Glutamatergic neuron (in vitro differentiated cells): ENCODE results near the gene WWOX. TPM values are rescaled to one million over a fixed set of nuclear protein-coding genes. Genes with fewer than 3 reads are reported as not detected.

Experiments used
- DNase-seq: peaks from one replicate; pipeline ENCODE4 v3.0.0; 2022
- H3K27ac Mint-ChIP-seq: one replicate; pipeline ENCODE4 v1.8.0; 2020; ENCODE audit warnings: mild to moderate bottlenecking, mixed read lengths, inconsistent platforms; ENCODE audit not compliant: unreplicated experiment
- H3K27me3 Mint-ChIP-seq: one replicate; pipeline ENCODE4 v1.8.0; 2020; ENCODE audit warnings: mild to moderate bottlenecking, moderate library complexity, mixed read lengths, inconsistent platforms; ENCODE audit not compliant: unreplicated experiment
- H3K36me3 Mint-ChIP-seq: one replicate; pipeline ENCODE4 v1.8.0; 2020; ENCODE audit warnings: mild to moderate bottlenecking, mixed read lengths, inconsistent platforms; ENCODE audit not compliant: unreplicated experiment
- H3K4me1 Mint-ChIP-seq: one replicate; pipeline ENCODE4 v1.8.0; 2020; ENCODE audit warnings: mild to moderate bottlenecking, low read depth, mixed read lengths, inconsistent platforms; ENCODE audit not compliant: unreplicated experiment
- H3K4me3 Mint-ChIP-seq: one replicate; pipeline ENCODE4 v1.8.0; 2020; ENCODE audit warnings: mild to moderate bottlenecking, mixed read lengths, inconsistent platforms; ENCODE audit not compliant: unreplicated experiment
- H3K9me3 Mint-ChIP-seq: one replicate; pipeline ENCODE4 v1.8.0; 2020; ENCODE audit warnings: mild to moderate bottlenecking, moderate library complexity, mixed read lengths, inconsistent platforms; ENCODE audit not compliant: unreplicated experiment
- CTCF ChIP-seq: fragments of 200-600 bp; sonication (generic); IDR thresholded peaks from one replicate; pipeline ENCODE4 v1.5.0; 2021; ENCODE audit not compliant: partially characterized antibody, unreplicated experiment
- total RNA-seq: library from RNA; stranded (reverse); fragmentation: NEBNext Ultra II Directional; extraction: Animal tissue kit (Norgen Biotek cat#: 25700); gene quantifications from one replicate; pipeline ENCODE4 v1.2.1, GENCODE V29; 2021; ENCODE audit not compliant: unreplicated experiment

WWOX gene
- total RNA-seq, 1 donor from 2014 or later, result 10.3 TPM

- Mint-ChIP-seq H3K27ac (no peak overlapping the region), H3K4me1 (peaks cover 20% of the 10 kb centered on the region), H3K4me3 (no peak overlapping the region), H3K27me3 (no peaks in the 10 kb centered on the region), H3K36me3 (no peaks in the 10 kb centered on the region), H3K9me3 (no peaks in the 10 kb centered on the region)
- no peak for DNase-seq
- TF ChIP-seq CTCF, result no peak
These were observed 193.5 kb downstream of the WWOX start for GRCh38 chr16:78292844-78293380.

- no peaks in the 10 kb centered on the region for H3K36me3 Mint-ChIP-seq
- H3K9me3 Mint-ChIP-seq, result no peaks in the 10 kb centered on the region
- H3K4me3 Mint-ChIP-seq, result no peak overlapping the region
- H3K4me1 Mint-ChIP-seq, result peaks cover 7% of the 10 kb centered on the region
- no peak for DNase-seq
- H3K27me3 Mint-ChIP-seq, result no peaks in the 10 kb centered on the region
- H3K27ac Mint-ChIP-seq, result no peak overlapping the region
- TF ChIP-seq CTCF, result no peak
These were observed 195.2 kb downstream of the WWOX start for GRCh38 chr16:78294538-78295225.

GRCh38 chr16:78297066-78297666 lies 197.7 kb downstream of the WWOX start:
- no peaks in the 10 kb centered on the region for H3K36me3 Mint-ChIP-seq
- H3K4me3 Mint-ChIP-seq, result no peak overlapping the region
- H3K27ac Mint-ChIP-seq, result no peak overlapping the region
- TF ChIP-seq CTCF, result no peak
- H3K9me3 Mint-ChIP-seq, result peaks cover 1% of the 10 kb centered on the region
- H3K4me1 Mint-ChIP-seq, result no peaks in the 10 kb centered on the region
- H3K27me3 Mint-ChIP-seq, result no peaks in the 10 kb centered on the region
- DNase-seq, result no peak

- H3K4me3 Mint-ChIP-seq, result no peak overlapping the region
- TF ChIP-seq CTCF, result no peak
- H3K4me1 Mint-ChIP-seq, result no peaks in the 10 kb centered on the region
- no peak overlapping the region for H3K27ac Mint-ChIP-seq
- no peak for DNase-seq
- H3K36me3 Mint-ChIP-seq, result no peaks in the 10 kb centered on the region
- peaks cover 1% of the 10 kb centered on the region for H3K9me3 Mint-ChIP-seq
- H3K27me3 Mint-ChIP-seq, result no peaks in the 10 kb centered on the region
These were observed 199.5 kb downstream of the WWOX start for GRCh38 chr16:78298986-78299385.

GRCh38 chr16:78300469-78300868 lies 201.0 kb downstream of the WWOX start:
- no peaks in the 10 kb centered on the region for H3K27me3 Mint-ChIP-seq
- no peak for DNase-seq
- H3K9me3 Mint-ChIP-seq, result peaks cover 1% of the 10 kb centered on the region
- no peak overlapping the region for H3K27ac Mint-ChIP-seq
- no peaks in the 10 kb centered on the region for H3K36me3 Mint-ChIP-seq
- no peak overlapping the region for H3K4me3 Mint-ChIP-seq
- TF ChIP-seq CTCF, result no peak
- no peaks in the 10 kb centered on the region for H3K4me1 Mint-ChIP-seq
